Testis (tissue), 3 donors: ENCODE results near the gene AKAP12. TPM values are rescaled to one million over a fixed set of nuclear protein-coding genes. Genes with fewer than 3 reads are reported as not detected.
"Not testable (repeated sequence)": the region's sequence is repeated elsewhere in the genome, so short reads cannot be mapped to it uniquely, and the experiment has no call there.

Experiments used
- DNase-seq: peaks from one replicate; pipeline ENCODE4 v3.0.0-alpha.2; 2019
- H3K27ac ChIP-seq, 2 donors: fragments of 200-600 bp; sonication (generic); one replicate each; pipeline ENCODE4 v1.5.1; 2019
- H3K27me3 ChIP-seq: fragments of 200-600 bp; sonication (generic); one replicate; pipeline ENCODE4 v1.5.1; 2019
- H3K36me3 ChIP-seq: fragments of 200-600 bp; sonication (generic); one replicate; pipeline ENCODE4 v1.5.1; 2017; ENCODE audit warnings: low read depth; ENCODE audit errors: missing control alignments
- H3K4me1 ChIP-seq: fragments of 200-600 bp; sonication (generic); one replicate; pipeline ENCODE4 v1.5.1; 2019
- H3K4me3 ChIP-seq, 2 donors: fragments of 200-600 bp; sonication (generic); one replicate each; pipeline ENCODE4 v1.5.1; 2017 to 2019
- H3K9me3 ChIP-seq: fragments of 200-600 bp; sonication (generic); one replicate; pipeline ENCODE4 v1.5.1; 2017
- CTCF ChIP-seq, 3 experiments: fragments of 450-650 bp in 2 of 3; fragments of 200-600 bp in 1 of 3; sonication (generic) in 1 of 3; IDR thresholded peaks; one replicate each; pipeline ENCODE4 v1.5.1; 2016 to 2019; ENCODE audit warnings: antibody characterized with exemption in 3 of 3, mild to moderate bottlenecking in 2 of 3, moderate library complexity in 1 of 3
- POLR2A ChIP-seq: fragments of 450-650 bp; IDR thresholded peaks from one replicate; pipeline ENCODE4 v1.6.1; 2017; ENCODE audit warnings: antibody characterized with exemption, mild to moderate bottlenecking, moderate library complexity
- WGBS, 2 donors: methylation state at CpG; one replicate each; pipeline ENCODE4 v1.1.5; 2018; 5-methylcytosine and 5-hydroxymethylcytosine counted together
- intact Hi-C: fragments of 100-400 bp; cut with DNase I; formaldehyde crosslinking; loops from one replicate; pipeline ENCODE4 v1.15.1; 2023; ENCODE audit warnings: low total_unique reads
- polyA plus RNA-seq: library from polyadenylated mRNA; stranded (reverse); fragments of 350-450 nt; fragmentation: Illumina TruSeq; extraction: RNeasy Lipid Tissue Mini Kit (QIAGEN cat#74804); gene quantifications from one replicate; pipeline ENCODE4 v1.2.3, GENCODE V29; 2014; ENCODE audit warnings: low read depth, low replicate concordance; ENCODE audit not compliant: insufficient read depth
- total RNA-seq, 2 donors: library from RNA; depleted of rRNA; stranded (reverse); fragments of >200 nt; gene quantifications; one replicate each; pipeline ENCODE4 v1.2.3, GENCODE V29; 2016

AKAP12 gene
- total and polyA plus RNA-seq, 3 donors from 2014 or later: 244 to 287 (median 280) TPM

GRCh38 chr6:151381722-151382121 lies 142.0 kb downstream of the AKAP12 start:
- Histone ChIP-seq H3K4me1 (no peaks in the 10 kb centered on the region), H3K36me3 (no peaks in the 10 kb centered on the region), H3K27me3 (no peaks in the 10 kb centered on the region), H3K9me3 (no peaks in the 10 kb centered on the region), H3K27ac (no peak overlapping the region), H3K4me3 (no peak overlapping the region)
- TF ChIP-seq POLR2A (no peak), CTCF (IDR thresholded peaks at IDR 0.05) (no peak)
- DNase-seq: no peak
- 89% methylated on average over 4 of the region's 4 CpGs for WGBS, 2 donors
- intact Hi-C loops: no loop called here

- H3K4me3 ChIP-seq, H3K27ac ChIP-seq, H3K9me3 ChIP-seq, DNase-seq, H3K36me3 ChIP-seq, intact Hi-C loops, H3K27me3 ChIP-seq, H3K4me1 ChIP-seq: not testable (repeated sequence)
- WGBS, 2 donors: 92 to 96% methylated on average over 9 of the region's 9 CpGs
These were observed 142.9 kb downstream of the AKAP12 start for GRCh38 chr6:151382631-151383030.

GRCh38 chr6:151384151-151384550 lies 144.4 kb downstream of the AKAP12 start:
- H3K36me3 ChIP-seq: no peaks in the 10 kb centered on the region
- WGBS, 2 donors: 74 to 89% methylated on average over 5 of the region's 5 CpGs
- TF ChIP-seq CTCF (IDR thresholded peaks at IDR 0.05) (no peak), POLR2A (no peak)
- H3K4me1 ChIP-seq: peaks cover 5% of the 10 kb centered on the region
- no peaks in the 10 kb centered on the region for H3K9me3 ChIP-seq
- DNase-seq: no peak
- no peaks in the 10 kb centered on the region for H3K27me3 ChIP-seq
- no peak overlapping the region for H3K4me3 ChIP-seq
- intact Hi-C loops: no loop called here
- no peak overlapping the region for H3K27ac ChIP-seq

- WGBS, 2 donors: 74 to 84% methylated on average over 1 of the region's 1 CpG
- no peak for TF ChIP-seq CTCF (IDR thresholded peaks at IDR 0.05)
- no peak for TF ChIP-seq POLR2A
- DNase-seq: no peak
- no peaks in the 10 kb centered on the region for H3K27me3 ChIP-seq
- peaks cover 7% of the 10 kb centered on the region for H3K4me1 ChIP-seq
- H3K36me3 ChIP-seq: no peaks in the 10 kb centered on the region
- H3K27ac ChIP-seq: no peak overlapping the region
- intact Hi-C loops: no loop called here
- no peaks in the 10 kb centered on the region for H3K9me3 ChIP-seq
- H3K4me3 ChIP-seq: no peak overlapping the region
These were observed 145.4 kb downstream of the AKAP12 start for GRCh38 chr6:151385177-151385576.

- Histone ChIP-seq H3K36me3 (no peaks in the 10 kb centered on the region), H3K27me3 (no peaks in the 10 kb centered on the region), H3K4me3 (no peak overlapping the region), H3K9me3 (no peaks in the 10 kb centered on the region), H3K27ac (no peak overlapping the region), H3K4me1 (peaks cover 8% of the 10 kb centered on the region)
- TF ChIP-seq CTCF (IDR thresholded peaks at IDR 0.05) (no peak), POLR2A (no peak)
- WGBS, 2 donors: 71 to 79% methylated on average over 11 of the region's 11 CpGs
- intact Hi-C loops: no loop called here
- no peak for DNase-seq
These were observed 147.6 kb downstream of the AKAP12 start for GRCh38 chr6:151387175-151387970.
